Measurements from ENCODE around the gene PPDPF. TPM values are rescaled to one million over a fixed set of nuclear protein-coding genes. Genes with fewer than 3 reads are reported as not detected.
A peak's percentile ranks its signal among the peaks of the same experiment; 100 is the strongest.

PPDPF gene
- total and polyA plus RNA-seq, 4 donors = 176 to 386 (median 275) TPM

DNA sequence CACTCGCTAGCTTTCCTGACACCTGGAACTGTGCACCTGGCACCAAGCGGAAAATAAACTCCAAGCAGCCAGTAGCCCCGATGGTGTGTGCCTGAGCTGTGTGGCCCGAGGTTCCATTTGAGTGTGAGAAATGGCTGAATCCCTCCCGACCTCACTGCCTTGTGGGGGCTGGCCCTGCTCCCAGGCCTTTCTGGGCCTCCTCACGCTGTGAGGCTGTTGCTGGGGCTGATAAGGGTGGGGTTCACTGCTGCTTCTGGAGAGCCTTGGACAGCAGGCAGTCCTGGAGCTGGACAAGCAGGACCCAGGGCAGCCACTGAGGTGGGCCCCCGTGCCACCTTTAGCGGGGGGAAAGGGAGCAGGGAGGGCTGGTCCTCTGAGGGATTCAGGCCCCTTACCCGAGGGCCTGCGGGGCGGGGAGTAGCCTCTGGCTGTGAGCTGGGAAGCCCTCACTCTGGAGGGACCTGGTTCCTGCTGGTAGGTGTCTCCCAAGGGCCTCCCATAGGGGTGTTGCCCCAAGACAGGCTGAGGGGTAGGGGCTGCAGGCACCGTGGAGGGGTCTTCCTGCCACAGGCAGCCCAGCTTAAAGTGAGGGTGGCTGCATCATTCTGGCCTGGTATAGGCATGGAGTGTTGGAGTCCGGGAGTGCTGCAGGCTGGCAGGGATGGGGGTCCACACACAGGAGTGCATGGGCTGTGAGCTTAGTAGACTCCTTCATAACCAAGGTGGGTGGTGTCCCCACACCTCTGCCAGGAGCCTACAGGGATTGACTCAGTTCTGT is 1.7 kb downstream of the PPDPF start:
- Histone ChIP-seq H3K36me3 (ENCODE audit: control insufficient read depth in 1 of 2, insufficient read depth in 2 of 2, low read length in 1 of 2) (no peaks in the 10 kb centered on the region), H3K27ac (ENCODE audit: low read depth in 1 of 2, low read length in 2 of 2) (no peak overlapping the region), H3K4me3 (ENCODE audit: low read length in 2 of 2) (no peak overlapping the region), H3K9me3 (ENCODE audit: control insufficient read depth, low read length) (no peaks in the 10 kb centered on the region), H3K27me3 (ENCODE audit: control insufficient read depth in 1 of 2, insufficient read depth in 2 of 2, low read length in 1 of 2) (no peaks in the 10 kb centered on the region), H3K4me1 (ENCODE audit: control insufficient read depth in 1 of 2, insufficient read depth in 2 of 2, low read length in 2 of 2) (no peaks in the 10 kb centered on the region)
- WGBS, 2 donors = 61 to 67% methylated on average over 13 of the region's 13 CpGs
- no peak for ATAC-seq (ENCODE audit: low FRiP score)
- peak in 1 of 2 donors; percentile 57 for DNase-seq
- intact Hi-C loops (cut with DNase I) = no loop called here

DNA sequence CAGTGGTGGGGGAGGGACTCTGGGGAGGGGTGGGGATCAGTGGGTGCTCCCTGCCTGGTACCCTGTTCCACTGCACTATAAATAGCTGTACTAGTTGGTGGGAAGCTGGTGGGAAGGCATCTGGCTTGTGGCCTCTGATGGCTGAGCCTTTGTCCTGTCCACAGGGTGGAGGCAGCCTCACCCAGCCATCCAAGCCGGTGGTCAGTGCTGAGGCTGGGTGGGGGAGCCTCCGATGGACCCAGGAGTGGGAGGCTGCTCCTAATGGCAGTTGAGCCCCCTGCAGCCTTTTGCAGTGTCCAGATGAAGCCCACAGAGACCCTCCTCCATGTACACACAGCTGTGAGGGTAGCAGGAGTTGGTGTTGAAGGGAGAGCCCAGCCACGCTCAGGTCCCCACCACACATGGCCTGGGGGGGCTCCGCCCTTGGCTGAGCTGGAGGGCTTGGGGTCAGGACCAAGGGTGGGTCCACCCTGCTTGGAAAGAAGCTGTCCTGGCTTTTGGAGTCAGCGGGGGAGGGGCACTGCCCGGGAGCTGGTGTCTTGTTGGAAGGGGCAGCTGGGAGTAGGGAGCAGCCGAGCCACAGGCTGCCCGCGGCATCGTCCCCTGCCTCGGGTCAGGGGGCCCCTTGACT is 2.5 kb downstream of the PPDPF start:
- ATAC-seq (ENCODE audit: low FRiP score) (no peak), DNase-seq (peak in 1 of 2 donors; percentile 74)
- Histone ChIP-seq H3K9me3 (ENCODE audit: control insufficient read depth, low read length) (no peaks in the 10 kb centered on the region), H3K27me3 (ENCODE audit: control insufficient read depth in 1 of 2, insufficient read depth in 2 of 2, low read length in 1 of 2) (no peaks in the 10 kb centered on the region), H3K4me3 (ENCODE audit: low read length in 2 of 2) (no peak overlapping the region), H3K27ac (ENCODE audit: low read depth in 1 of 2, low read length in 2 of 2) (no peak overlapping the region), H3K36me3 (ENCODE audit: control insufficient read depth in 1 of 2, insufficient read depth in 2 of 2, low read length in 1 of 2) (no peaks in the 10 kb centered on the region), H3K4me1 (ENCODE audit: control insufficient read depth in 1 of 2, insufficient read depth in 2 of 2, low read length in 2 of 2) (no peaks in the 10 kb centered on the region)
- intact Hi-C loops (cut with DNase I) = no loop called here
- WGBS, 2 donors = 98 to 99% methylated on average over 10 to 11 of the region's 11 CpGs

DNA sequence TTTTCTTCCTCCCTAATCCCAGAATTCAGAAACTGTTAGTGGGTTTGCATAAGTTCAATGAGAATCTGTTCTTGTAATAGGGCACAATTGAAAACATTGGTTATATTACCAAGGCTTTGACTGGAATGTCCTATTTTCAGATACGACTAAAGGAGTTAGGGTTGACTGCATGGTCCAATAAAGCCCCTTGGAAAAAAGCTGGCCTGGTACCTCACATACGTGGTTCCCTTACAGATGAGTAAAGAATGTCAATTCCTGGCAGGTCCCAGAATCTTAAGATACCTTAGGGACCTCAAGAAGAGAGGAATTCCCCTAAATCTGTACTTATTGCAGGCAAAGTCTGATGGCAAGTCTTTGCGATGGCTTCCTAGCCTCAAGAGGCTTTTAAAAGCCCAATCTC is 4.6 kb downstream of the PPDPF start:
- no peaks in the 10 kb centered on the region for H3K9me3 ChIP-seq (ENCODE audit: control insufficient read depth, low read length)
- no peaks in the 10 kb centered on the region for H3K4me1 ChIP-seq (ENCODE audit: control insufficient read depth in 1 of 2, insufficient read depth in 2 of 2, low read length in 2 of 2)
- no peak overlapping the region for H3K4me3 ChIP-seq (ENCODE audit: low read length in 2 of 2)
- H3K27me3 ChIP-seq (ENCODE audit: control insufficient read depth in 1 of 2, insufficient read depth in 2 of 2, low read length in 1 of 2) = no peaks in the 10 kb centered on the region
- H3K36me3 ChIP-seq (ENCODE audit: control insufficient read depth in 1 of 2, insufficient read depth in 2 of 2, low read length in 1 of 2) = no peaks in the 10 kb centered on the region
- DNase-seq = no peak
- H3K27ac ChIP-seq (ENCODE audit: low read depth in 1 of 2, low read length in 2 of 2) = no peak overlapping the region
- intact Hi-C loops (cut with DNase I) = no loop called here
- no peak for ATAC-seq (ENCODE audit: low FRiP score)
- 52 to 53% methylated on average over 3 of the region's 3 CpGs for WGBS, 2 donors

DNA sequence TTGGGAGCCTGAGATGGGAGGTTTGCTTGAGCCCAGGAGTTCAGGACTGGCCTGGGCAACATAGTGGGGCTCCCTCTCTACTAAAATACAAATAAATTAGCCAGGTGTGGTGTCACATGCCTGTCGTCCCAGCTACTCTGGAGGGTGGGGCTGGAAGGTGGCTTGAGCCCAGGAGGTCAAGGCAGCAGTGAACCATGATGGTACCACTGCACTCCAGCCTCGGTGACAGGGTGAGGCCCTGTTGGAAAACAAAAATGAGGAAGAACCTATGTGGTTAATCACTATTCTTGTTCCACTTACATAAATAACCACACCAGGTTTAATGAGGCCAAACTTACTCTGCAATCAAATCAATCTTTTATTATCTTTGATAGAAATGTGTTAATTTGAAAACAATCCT is 5.4 kb downstream of the PPDPF start:
- no peak overlapping the region for H3K4me3 ChIP-seq (ENCODE audit: low read length in 2 of 2)
- ATAC-seq (ENCODE audit: low FRiP score) (no peak), DNase-seq (peak in 1 of 2 donors; percentile 23)
- no peak overlapping the region for H3K27ac ChIP-seq (ENCODE audit: low read depth in 1 of 2, low read length in 2 of 2)
- H3K4me1 ChIP-seq (ENCODE audit: control insufficient read depth in 1 of 2, insufficient read depth in 2 of 2, low read length in 2 of 2) = no peaks in the 10 kb centered on the region
- H3K9me3 ChIP-seq (ENCODE audit: control insufficient read depth, low read length) = no peaks in the 10 kb centered on the region
- no peaks in the 10 kb centered on the region for H3K27me3 ChIP-seq (ENCODE audit: control insufficient read depth in 1 of 2, insufficient read depth in 2 of 2, low read length in 1 of 2)
- H3K36me3 ChIP-seq (ENCODE audit: control insufficient read depth in 1 of 2, insufficient read depth in 2 of 2, low read length in 1 of 2) = no peaks in the 10 kb centered on the region
- intact Hi-C loops (cut with DNase I) = no loop called here
- WGBS, 2 donors = 11 to 16% methylated on average over 2 of the region's 2 CpGs

DNA sequence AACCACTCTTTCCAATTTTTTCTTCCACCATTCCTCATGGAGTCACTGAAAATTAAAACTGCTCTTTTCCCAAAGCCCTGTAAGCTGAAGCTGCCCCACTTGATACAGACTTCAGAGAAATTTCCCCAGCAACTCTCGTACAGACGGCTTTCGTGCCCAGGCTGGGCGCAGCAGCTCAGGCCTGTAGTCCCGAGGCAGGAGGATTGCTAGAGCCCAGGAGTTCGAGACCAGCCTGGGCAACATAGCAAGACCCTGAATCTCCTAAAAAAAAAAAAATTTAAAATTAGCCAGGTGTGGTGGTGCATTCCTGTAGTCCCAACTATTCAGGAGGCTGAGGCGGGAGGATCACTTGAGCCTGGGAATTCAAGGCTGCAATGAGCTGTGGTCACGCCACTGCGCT is 6.6 kb downstream of the PPDPF start:
- Histone ChIP-seq H3K4me1 (ENCODE audit: control insufficient read depth in 1 of 2, insufficient read depth in 2 of 2, low read length in 2 of 2) (no peaks in the 10 kb centered on the region), H3K4me3 (ENCODE audit: low read length in 2 of 2) (no peak overlapping the region), H3K9me3 (ENCODE audit: control insufficient read depth, low read length) (no peaks in the 10 kb centered on the region), H3K36me3 (ENCODE audit: control insufficient read depth in 1 of 2, insufficient read depth in 2 of 2, low read length in 1 of 2) (no peaks in the 10 kb centered on the region), H3K27me3 (ENCODE audit: control insufficient read depth in 1 of 2, insufficient read depth in 2 of 2, low read length in 1 of 2) (no peaks in the 10 kb centered on the region), H3K27ac (ENCODE audit: low read depth in 1 of 2, low read length in 2 of 2) (no peak overlapping the region)
- ATAC-seq (ENCODE audit: low FRiP score) = no peak
- peak in 1 of 2 donors; percentile 38 for DNase-seq
- 81 to 85% methylated on average over 9 of the region's 9 CpGs for WGBS, 2 donors
- intact Hi-C loops (cut with DNase I) = no loop called here

DNA sequence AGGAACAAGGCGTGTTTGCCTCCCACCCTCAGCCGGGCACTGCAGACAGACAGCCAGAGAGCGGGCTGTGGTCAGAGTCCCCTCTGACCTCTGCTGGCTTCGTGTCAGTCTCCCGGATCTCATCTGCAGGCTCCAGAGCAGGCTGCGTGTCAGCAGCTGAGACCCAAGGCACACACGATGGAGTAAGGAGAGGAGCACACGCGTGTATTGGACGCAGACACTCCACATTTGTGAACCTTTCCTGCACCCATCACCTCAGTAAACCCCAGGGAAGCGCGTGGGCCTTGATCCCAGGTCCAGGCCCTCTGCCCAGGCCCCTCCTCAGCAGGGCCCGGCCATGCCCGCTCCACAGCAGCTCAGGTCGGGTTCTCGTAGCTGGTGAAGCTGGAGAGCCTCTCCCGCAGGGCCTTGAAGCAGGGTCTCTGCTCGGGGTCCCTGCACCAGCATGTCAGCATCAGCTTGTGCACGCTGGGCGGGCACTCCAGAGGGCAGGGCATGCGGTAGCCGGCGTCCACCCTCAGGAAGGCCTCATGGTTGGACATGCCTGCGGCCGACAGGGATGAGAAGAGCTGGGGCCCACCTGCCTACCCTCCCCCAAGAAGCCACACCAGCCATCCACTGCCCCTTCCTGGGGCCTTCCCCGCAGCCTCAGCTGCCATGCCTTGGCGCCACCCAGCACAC is 8.8 kb downstream of the PPDPF start:
- peak in 1 of 2 donors; percentile 74 for DNase-seq
- Histone ChIP-seq H3K36me3 (ENCODE audit: control insufficient read depth in 1 of 2, insufficient read depth in 2 of 2, low read length in 1 of 2) (no peaks in the 10 kb centered on the region), H3K9me3 (ENCODE audit: control insufficient read depth, low read length) (no peaks in the 10 kb centered on the region), H3K27ac (ENCODE audit: low read depth in 1 of 2, low read length in 2 of 2) (no peak overlapping the region), H3K27me3 (ENCODE audit: control insufficient read depth in 1 of 2, insufficient read depth in 2 of 2, low read length in 1 of 2) (no peaks in the 10 kb centered on the region), H3K4me1 (ENCODE audit: control insufficient read depth in 1 of 2, insufficient read depth in 2 of 2, low read length in 2 of 2) (no peaks in the 10 kb centered on the region), H3K4me3 (ENCODE audit: low read length in 2 of 2) (no peak overlapping the region)
- intact Hi-C loops (cut with DNase I) = no loop called here
- WGBS, 2 donors = 75% methylated on average over 27 of the region's 27 CpGs
- ATAC-seq (ENCODE audit: low FRiP score) = no peak

DNA sequence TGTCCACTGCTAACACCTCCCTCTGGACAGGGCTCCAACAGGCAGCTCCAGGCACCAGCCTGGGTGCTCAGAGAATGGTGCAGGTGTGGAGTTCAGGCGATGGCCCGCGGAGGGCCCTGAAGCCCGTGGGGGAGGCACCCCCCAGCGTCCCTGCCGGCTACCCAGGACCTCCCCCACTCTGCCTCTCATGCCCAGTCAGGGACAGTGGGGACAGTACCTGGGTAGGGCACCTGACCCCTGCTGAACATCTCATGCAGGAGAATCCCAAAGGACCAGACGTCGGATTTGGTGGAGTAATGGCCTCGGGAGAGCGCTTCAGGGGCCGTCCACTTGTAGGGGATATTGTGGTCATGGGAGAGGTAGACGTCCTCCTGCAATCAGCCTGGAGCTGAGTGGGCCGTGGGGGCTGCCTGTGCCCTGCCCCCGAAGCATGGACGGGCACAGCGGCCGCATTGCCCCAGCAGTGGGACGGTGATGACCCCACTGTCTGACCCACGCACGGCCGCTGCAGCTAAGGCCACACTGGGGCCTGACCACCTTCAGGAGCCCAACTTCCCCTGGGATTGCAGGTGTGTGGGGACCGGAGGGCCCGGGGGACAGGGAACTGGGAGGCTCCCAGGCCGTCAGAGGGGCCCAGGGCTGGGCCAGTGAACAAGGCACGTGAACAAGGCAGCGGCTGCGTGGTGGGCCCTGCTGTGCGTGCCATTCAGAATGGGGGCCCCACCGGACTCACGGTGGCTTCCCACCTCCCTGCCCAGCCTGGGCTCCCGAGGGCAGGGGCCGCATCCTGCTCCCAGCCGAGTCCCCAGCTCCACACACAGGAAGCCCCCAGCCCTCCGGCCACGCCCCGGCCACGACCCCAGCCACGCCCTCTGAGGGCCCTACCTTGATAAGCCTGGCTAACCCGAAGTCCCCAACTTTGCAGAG is 9.6 kb downstream of the PPDPF start:
- ATAC-seq (ENCODE audit: low FRiP score) (no peak), DNase-seq (peak in 1 of 2 donors; percentile 75)
- no peaks in the 10 kb centered on the region for H3K9me3 ChIP-seq (ENCODE audit: control insufficient read depth, low read length)
- intact Hi-C loops (cut with DNase I) = loop anchor here in 1 of 2 donors (10.0 kb wide), 2 partner anchors 125 to 245 kb away; partner anchors contain the start of genes RTEL1 and STMN3
- 76 to 77% methylated on average over 37 to 39 of the region's 39 CpGs for WGBS, 2 donors
- H3K27me3 ChIP-seq (ENCODE audit: control insufficient read depth in 1 of 2, insufficient read depth in 2 of 2, low read length in 1 of 2) = no peaks in the 10 kb centered on the region
- H3K4me3 ChIP-seq (ENCODE audit: low read length in 2 of 2) = no peak overlapping the region
- no peaks in the 10 kb centered on the region for H3K4me1 ChIP-seq (ENCODE audit: control insufficient read depth in 1 of 2, insufficient read depth in 2 of 2, low read length in 2 of 2)
- no peak overlapping the region for H3K27ac ChIP-seq (ENCODE audit: low read depth in 1 of 2, low read length in 2 of 2)
- no peaks in the 10 kb centered on the region for H3K36me3 ChIP-seq (ENCODE audit: control insufficient read depth in 1 of 2, insufficient read depth in 2 of 2, low read length in 1 of 2)

DNA sequence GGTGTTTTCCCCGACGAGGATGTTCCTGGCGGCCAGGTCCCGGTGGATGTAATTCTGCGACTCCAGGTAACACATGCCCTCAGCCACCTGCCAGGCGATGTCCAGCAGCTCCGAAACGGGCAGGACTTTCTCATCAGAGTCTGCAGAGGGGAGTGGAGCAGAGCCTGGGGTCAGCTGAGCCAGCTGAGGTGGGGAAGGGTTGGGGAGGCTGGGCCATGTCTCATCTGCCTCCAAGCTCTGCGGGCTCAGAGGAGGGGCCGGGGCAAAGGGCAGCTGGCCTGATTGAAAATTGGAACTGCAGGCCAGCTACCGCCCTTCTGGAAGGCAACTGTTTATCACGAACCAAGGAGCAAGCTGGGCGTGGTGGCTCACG is 10.2 kb downstream of the PPDPF start:
- H3K4me3 ChIP-seq (ENCODE audit: low read length in 2 of 2) = no peak overlapping the region
- WGBS, 2 donors = 79% methylated on average over 14 of the region's 14 CpGs
- no peaks in the 10 kb centered on the region for H3K9me3 ChIP-seq (ENCODE audit: control insufficient read depth, low read length)
- no peaks in the 10 kb centered on the region for H3K36me3 ChIP-seq (ENCODE audit: control insufficient read depth in 1 of 2, insufficient read depth in 2 of 2, low read length in 1 of 2)
- no peaks in the 10 kb centered on the region for H3K4me1 ChIP-seq (ENCODE audit: control insufficient read depth in 1 of 2, insufficient read depth in 2 of 2, low read length in 2 of 2)
- intact Hi-C loops (cut with DNase I) = loop anchor here in 1 of 2 donors (10.0 kb wide), 2 partner anchors 124 to 244 kb away; partner anchors contain the start of genes RTEL1 and STMN3
- no peak for DNase-seq
- no peaks in the 10 kb centered on the region for H3K27me3 ChIP-seq (ENCODE audit: control insufficient read depth in 1 of 2, insufficient read depth in 2 of 2, low read length in 1 of 2)
- no peak overlapping the region for H3K27ac ChIP-seq (ENCODE audit: low read depth in 1 of 2, low read length in 2 of 2)
- ATAC-seq (ENCODE audit: low FRiP score) = no peak
